ENCODE measurements around the gene FSD1. TPM values are rescaled to one million over a fixed set of nuclear protein-coding genes. Genes with fewer than 3 reads are reported as not detected.

The FSD1 gene
- total and polyA plus RNA-seq, 9 of the 15 experiments (the other 6 are each of a cell fraction or from before 2014, with no cell fraction given), result 0.11 to 1.9 (median 0.94) TPM; not detected in 1

GRCh38 chr19:4327252-4327876, 23.0 kb downstream of the FSD1 start (continued):
- TF ChIP-seq MGA (IDR thresholded peaks at IDR 0.05) (peak; percentile 91), YY1 (IDR thresholded peaks at IDR 0.05; ENCODE audit: borderline replicate concordance in 1 of 3, control insufficient read depth in 1 of 3, extremely low read depth in 1 of 3, insufficient read depth in 3 of 3, insufficient read length in 1 of 3, insufficient replicate concordance in 2 of 3, low read depth in 1 of 3, low read length in 2 of 3) (peak in 1 of 3 experiments; percentile 45), TOE1 (IDR thresholded peaks at IDR 0.05; ENCODE audit: borderline replicate concordance) (no peak), TOE1 (CRISPR knock-in tag; IDR thresholded peaks at IDR 0.05; ENCODE audit: borderline replicate concordance, low read depth) (no peak), BCL6 (CRISPR knock-in tag; IDR thresholded peaks at IDR 0.05) (no peak)
- TF ChIP-seq, protein P1, sequence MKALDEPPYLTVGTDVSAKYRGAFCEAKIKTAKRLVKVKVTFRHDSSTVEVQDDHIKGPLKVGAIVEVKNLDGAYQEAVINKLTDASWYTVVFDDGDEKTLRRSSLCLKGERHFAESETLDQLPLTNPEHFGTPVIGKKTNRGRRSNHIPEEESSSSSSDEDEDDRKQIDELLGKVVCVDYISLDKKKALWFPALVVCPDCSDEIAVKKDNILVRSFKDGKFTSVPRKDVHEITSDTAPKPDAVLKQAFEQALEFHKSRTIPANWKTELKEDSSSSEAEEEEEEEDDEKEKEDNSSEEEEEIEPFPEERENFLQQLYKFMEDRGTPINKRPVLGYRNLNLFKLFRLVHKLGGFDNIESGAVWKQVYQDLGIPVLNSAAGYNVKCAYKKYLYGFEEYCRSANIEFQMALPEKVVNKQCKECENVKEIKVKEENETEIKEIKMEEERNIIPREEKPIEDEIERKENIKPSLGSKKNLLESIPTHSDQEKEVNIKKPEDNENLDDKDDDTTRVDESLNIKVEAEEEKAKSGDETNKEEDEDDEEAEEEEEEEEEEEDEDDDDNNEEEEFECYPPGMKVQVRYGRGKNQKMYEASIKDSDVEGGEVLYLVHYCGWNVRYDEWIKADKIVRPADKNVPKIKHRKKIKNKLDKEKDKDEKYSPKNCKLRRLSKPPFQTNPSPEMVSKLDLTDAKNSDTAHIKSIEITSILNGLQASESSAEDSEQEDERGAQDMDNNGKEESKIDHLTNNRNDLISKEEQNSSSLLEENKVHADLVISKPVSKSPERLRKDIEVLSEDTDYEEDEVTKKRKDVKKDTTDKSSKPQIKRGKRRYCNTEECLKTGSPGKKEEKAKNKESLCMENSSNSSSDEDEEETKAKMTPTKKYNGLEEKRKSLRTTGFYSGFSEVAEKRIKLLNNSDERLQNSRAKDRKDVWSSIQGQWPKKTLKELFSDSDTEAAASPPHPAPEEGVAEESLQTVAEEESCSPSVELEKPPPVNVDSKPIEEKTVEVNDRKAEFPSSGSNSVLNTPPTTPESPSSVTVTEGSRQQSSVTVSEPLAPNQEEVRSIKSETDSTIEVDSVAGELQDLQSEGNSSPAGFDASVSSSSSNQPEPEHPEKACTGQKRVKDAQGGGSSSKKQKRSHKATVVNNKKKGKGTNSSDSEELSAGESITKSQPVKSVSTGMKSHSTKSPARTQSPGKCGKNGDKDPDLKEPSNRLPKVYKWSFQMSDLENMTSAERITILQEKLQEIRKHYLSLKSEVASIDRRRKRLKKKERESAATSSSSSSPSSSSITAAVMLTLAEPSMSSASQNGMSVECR (CRISPR knock-in tag; IDR thresholded peaks at IDR 0.05), result peak; percentile 79; the same call in 1 of the 2 replicates
- TF ChIP-seq, protein P2, sequence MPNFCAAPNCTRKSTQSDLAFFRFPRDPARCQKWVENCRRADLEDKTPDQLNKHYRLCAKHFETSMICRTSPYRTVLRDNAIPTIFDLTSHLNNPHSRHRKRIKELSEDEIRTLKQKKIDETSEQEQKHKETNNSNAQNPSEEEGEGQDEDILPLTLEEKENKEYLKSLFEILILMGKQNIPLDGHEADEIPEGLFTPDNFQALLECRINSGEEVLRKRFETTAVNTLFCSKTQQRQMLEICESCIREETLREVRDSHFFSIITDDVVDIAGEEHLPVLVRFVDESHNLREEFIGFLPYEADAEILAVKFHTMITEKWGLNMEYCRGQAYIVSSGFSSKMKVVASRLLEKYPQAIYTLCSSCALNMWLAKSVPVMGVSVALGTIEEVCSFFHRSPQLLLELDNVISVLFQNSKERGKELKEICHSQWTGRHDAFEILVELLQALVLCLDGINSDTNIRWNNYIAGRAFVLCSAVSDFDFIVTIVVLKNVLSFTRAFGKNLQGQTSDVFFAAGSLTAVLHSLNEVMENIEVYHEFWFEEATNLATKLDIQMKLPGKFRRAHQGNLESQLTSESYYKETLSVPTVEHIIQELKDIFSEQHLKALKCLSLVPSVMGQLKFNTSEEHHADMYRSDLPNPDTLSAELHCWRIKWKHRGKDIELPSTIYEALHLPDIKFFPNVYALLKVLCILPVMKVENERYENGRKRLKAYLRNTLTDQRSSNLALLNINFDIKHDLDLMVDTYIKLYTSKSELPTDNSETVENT (CRISPR knock-in tag; IDR thresholded peaks at IDR 0.05), result peak; percentile 4; the same call in 1 of the 2 replicates
